ENCODE data around the gene NR1I3. TPM values are rescaled to one million over a fixed set of nuclear protein-coding genes. Genes with fewer than 3 reads are reported as not detected.
"Not testable (repeated sequence)": the region's sequence is repeated elsewhere in the genome, so short reads cannot be mapped to it uniquely, and the experiment has no call there.

Gene NR1I3
- polyA plus RNA-seq, 1 of the 3 experiments (the other 2 are of a cell fraction): not detected

DNA sequence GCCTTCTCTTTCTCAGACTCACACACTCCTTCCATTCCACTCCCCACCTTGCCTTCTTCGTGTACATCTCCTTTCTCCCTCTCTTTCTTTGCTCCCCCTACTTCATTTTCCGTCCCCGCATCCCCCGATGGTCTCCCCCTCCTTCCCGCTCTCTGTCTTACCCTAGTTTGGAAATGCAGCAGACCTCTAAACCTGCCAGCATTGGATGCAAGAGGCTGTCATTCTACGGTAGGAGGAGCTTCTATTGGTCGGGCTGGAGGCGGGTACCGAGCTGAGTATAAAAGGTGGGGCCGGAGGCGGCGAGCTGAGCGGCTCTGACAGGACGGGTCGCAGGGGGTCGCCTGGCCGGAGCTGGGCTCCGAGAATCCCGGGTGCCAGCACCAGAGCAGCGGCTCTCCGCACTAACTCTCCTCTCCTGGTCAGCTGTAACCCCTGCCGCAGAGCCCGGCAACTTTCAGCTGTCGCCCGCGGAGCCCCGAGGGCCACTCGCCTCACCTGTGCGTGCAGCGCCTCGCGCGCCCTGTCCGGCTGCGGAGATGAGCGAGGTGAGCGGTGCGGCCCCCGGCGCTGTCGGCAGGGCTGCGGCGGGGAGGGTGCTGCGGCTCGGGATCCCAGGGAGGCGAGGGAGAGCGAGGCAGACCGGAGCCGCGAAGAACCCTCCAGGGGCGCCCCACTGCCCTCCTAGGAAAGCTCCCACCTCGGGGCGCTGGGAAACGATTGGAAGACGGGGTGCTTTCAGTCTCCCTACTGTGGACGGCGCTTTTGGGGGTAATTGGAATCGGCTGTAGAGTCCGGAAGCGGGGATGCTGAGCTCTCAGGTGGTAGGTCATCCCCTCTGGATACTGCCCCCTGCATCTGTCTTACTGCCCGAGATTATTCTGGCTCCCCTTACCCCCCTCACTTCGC, 20.7 kb upstream of the NR1I3 start, which contains the start of gene PCP4L1:
TSS of gene PCP4L1 (plus strand) at position 307 of the 906 bp plus-strand sequence. CDS start at position 537, 230 bp downstream.
- Histone ChIP-seq H4K20me1 (ENCODE audit: insufficient read depth) (no peaks in the 10 kb centered on the region), H3K4me2 (peak within 1 kb of the TSS; percentile 84), H3K27ac (ENCODE audit: low read depth in 2 of 2, low read length in 1 of 2) (no peak within 1 kb of the TSS), H3K4me3 (ENCODE audit: low read depth in 2 of 2, low read length in 1 of 2) (peak within 1 kb of the TSS; percentile 50 to 67), H3K4me1 (ENCODE audit: control insufficient read depth in 1 of 2, insufficient read depth in 2 of 2, low read depth in 1 of 2, low read length in 1 of 2) (peaks cover 0 to 8% of the 10 kb centered on the region in 2 experiments; a peak in 1 of 4 replicates), H3K9ac (no peak within 1 kb of the TSS), H3F3A (replicated peaks; ENCODE audit: insufficient read depth) (no peaks in the 10 kb centered on the region), H3K79me2 (ENCODE audit: insufficient read depth) (no peaks in the 10 kb centered on the region), H3K9me2 (no peaks in the 10 kb centered on the region), H3K27me3 (ENCODE audit: insufficient read depth) (peaks cover 32% of the 10 kb centered on the region), H3K36me3 (replicated peaks in 1 of 2; ENCODE audit: control insufficient read depth in 1 of 2, insufficient read depth in 2 of 2, low read length in 1 of 2) (no peaks in the 10 kb centered on the region), H2AFZ (ENCODE audit: low read depth) (peak within 1 kb of the TSS; percentile 78), H3K9me3 (peaks cover 8% of the 10 kb centered on the region; the same call in 1 of the 2 replicates)
- ChIA-PET CTCF (interaction anchor here (0.8 to 1.5 kb wide), 5 partner anchors 9 to 83 kb away, joined by 4 to 5 read pairs (median 4); no protein-coding TSS in a partner anchor), POLR2A (no interaction called here)
- peak; percentile 90 for DNase-seq
- TF ChIP-seq, protein P1, sequence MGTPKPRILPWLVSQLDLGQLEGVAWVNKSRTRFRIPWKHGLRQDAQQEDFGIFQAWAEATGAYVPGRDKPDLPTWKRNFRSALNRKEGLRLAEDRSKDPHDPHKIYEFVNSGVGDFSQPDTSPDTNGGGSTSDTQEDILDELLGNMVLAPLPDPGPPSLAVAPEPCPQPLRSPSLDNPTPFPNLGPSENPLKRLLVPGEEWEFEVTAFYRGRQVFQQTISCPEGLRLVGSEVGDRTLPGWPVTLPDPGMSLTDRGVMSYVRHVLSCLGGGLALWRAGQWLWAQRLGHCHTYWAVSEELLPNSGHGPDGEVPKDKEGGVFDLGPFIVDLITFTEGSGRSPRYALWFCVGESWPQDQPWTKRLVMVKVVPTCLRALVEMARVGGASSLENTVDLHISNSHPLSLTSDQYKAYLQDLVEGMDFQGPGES (IDR thresholded peaks at IDR 0.05; ENCODE audit: low read depth, low read length): no peak
- TF ChIP-seq, protein P2, sequence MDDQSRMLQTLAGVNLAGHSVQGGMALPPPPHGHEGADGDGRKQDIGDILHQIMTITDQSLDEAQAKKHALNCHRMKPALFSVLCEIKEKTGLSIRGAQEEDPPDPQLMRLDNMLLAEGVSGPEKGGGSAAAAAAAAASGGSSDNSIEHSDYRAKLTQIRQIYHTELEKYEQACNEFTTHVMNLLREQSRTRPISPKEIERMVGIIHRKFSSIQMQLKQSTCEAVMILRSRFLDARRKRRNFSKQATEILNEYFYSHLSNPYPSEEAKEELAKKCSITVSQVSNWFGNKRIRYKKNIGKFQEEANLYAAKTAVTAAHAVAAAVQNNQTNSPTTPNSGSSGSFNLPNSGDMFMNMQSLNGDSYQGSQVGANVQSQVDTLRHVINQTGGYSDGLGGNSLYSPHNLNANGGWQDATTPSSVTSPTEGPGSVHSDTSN (IDR thresholded peaks at IDR 0.05): peak; percentile 96
- TF ChIP-seq GATA2 (CRISPR knock-in tag; IDR thresholded peaks at IDR 0.05) (no peak), FOXM1 (IDR thresholded peaks at IDR 0.05; ENCODE audit: low read depth) (no peak), NFIC (IDR thresholded peaks at IDR 0.05; ENCODE audit: borderline replicate concordance) (no peak), FOXJ3 (CRISPR knock-in tag; IDR thresholded peaks at IDR 0.05) (no peak), EP300 (IDR thresholded peaks at IDR 0.05; ENCODE audit: borderline replicate concordance in 1 of 2, low read depth in 1 of 2, low read length in 1 of 2) (no peak)
- 11% methylated on average over 12 of the region's 62 CpGs for WGBS (ENCODE audit: low lambda C conversion rate)

DNA sequence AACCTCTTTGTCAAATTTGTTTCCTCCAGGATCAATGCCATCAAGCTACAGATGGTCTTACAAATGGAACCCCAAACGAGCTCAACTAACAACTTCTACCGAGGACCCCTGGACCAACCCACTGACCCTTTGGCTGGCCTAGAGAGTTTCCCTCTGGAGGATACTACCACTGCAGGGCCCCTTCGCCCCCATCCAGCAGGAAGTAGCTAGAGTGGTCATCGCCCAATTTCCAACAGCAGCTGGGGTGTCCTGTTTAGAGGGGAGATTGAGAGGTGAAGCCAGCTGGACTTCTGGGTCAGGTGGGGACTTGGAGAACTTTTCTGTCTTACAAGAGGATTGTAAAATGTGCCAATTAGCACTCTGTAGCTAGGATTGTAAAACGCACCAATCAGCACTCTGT, 19.1 kb upstream of the NR1I3 start:
- peaks cover 32% of the 10 kb centered on the region for H3K27me3 ChIP-seq (ENCODE audit: insufficient read depth)
- H4K20me1 ChIP-seq (ENCODE audit: insufficient read depth); H3K4me1 ChIP-seq (ENCODE audit: control insufficient read depth in 1 of 2, insufficient read depth in 2 of 2, low read depth in 1 of 2, low read length in 1 of 2); DNase-seq; H3K27ac ChIP-seq (ENCODE audit: low read depth in 2 of 2, low read length in 1 of 2); H3K9ac ChIP-seq; H3K4me2 ChIP-seq; H3F3A ChIP-seq (replicated peaks; ENCODE audit: insufficient read depth); H3K79me2 ChIP-seq (ENCODE audit: insufficient read depth); H3K9me3 ChIP-seq; H3K36me3 ChIP-seq (replicated peaks in 1 of 2; ENCODE audit: control insufficient read depth in 1 of 2, insufficient read depth in 2 of 2, low read length in 1 of 2); POLR2A ChIA-PET; H3K9me2 ChIP-seq; H2AFZ ChIP-seq (ENCODE audit: low read depth); H3K4me3 ChIP-seq (ENCODE audit: low read depth in 2 of 2, low read length in 1 of 2): not testable (repeated sequence)
- WGBS (ENCODE audit: low lambda C conversion rate): 61% methylated on average over 5 of the region's 5 CpGs
- CTCF ChIA-PET: interaction anchor here (0.8 to 1.3 kb wide), 3 partner anchors 29 to 185 kb away, joined by 3 to 5 read pairs (median 4); no protein-coding TSS in a partner anchor

DNA sequence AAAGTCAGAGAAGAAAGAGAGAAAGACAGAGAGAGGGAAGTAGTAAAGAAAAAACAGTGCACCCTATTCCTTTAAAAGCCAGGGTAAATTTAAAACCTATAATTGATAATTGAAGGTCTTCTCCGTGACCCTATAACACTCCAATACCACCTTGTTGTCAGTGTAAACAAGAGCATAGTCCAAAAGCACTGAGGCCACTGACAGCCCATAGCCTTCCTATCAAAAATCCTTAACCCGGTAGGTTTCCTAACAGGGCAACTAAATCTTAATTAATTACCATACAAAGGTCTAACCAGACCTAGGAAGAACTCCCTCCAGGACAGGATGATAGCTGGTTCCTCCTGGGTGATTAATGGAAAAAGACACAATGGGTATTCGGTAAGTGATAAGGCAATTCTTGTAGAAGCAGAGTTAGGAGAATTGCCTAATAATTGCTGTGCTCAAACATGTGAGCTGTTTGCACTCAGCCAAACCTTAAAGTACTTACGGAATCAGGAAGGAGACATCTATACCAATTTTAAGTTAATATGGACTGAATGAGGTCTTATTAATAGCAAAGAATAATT, 18.0 kb upstream of the NR1I3 start:
- H3K27ac ChIP-seq (ENCODE audit: low read depth in 2 of 2, low read length in 1 of 2); H3K36me3 ChIP-seq (replicated peaks in 1 of 2; ENCODE audit: control insufficient read depth in 1 of 2, insufficient read depth in 2 of 2, low read length in 1 of 2); H3K79me2 ChIP-seq (ENCODE audit: insufficient read depth); H3K9me2 ChIP-seq; H3F3A ChIP-seq (replicated peaks; ENCODE audit: insufficient read depth); H3K4me1 ChIP-seq (ENCODE audit: control insufficient read depth in 1 of 2, insufficient read depth in 2 of 2, low read depth in 1 of 2, low read length in 1 of 2); H3K4me2 ChIP-seq; H3K4me3 ChIP-seq (ENCODE audit: low read depth in 2 of 2, low read length in 1 of 2); H2AFZ ChIP-seq (ENCODE audit: low read depth); H4K20me1 ChIP-seq (ENCODE audit: insufficient read depth); POLR2A ChIA-PET; H3K9me3 ChIP-seq; DNase-seq; CTCF ChIA-PET; H3K9ac ChIP-seq: not testable (repeated sequence)
- H3K27me3 ChIP-seq (ENCODE audit: insufficient read depth): peaks cover 35% of the 10 kb centered on the region
- 37% methylated on average over 4 of the region's 4 CpGs for WGBS (ENCODE audit: low lambda C conversion rate)

DNA sequence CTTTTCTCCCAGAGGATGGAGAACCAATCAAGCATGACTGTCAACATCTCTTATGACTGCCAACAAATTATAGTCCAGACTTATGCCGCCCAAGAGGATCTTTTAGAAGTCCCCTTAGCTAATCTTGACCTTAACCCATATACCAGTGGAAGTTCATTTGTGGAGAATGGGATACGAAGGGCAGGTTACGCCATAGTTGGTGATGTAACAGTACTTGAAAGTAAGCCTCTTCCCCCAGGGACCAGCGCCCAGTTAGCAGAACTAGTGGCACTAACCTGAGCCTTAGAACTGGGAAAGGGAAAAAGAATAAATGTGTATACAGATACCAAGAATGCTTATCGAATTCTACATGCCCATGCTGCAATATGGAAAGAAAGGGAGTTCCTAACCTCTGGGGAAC, 17.3 kb upstream of the NR1I3 start:
- H3K27ac ChIP-seq (ENCODE audit: low read depth in 2 of 2, low read length in 1 of 2); H2AFZ ChIP-seq (ENCODE audit: low read depth); H3K9me3 ChIP-seq; H3K36me3 ChIP-seq (replicated peaks in 1 of 2; ENCODE audit: control insufficient read depth in 1 of 2, insufficient read depth in 2 of 2, low read length in 1 of 2); H3K9ac ChIP-seq; H3K4me2 ChIP-seq; CTCF ChIA-PET; H3K4me1 ChIP-seq (ENCODE audit: control insufficient read depth in 1 of 2, insufficient read depth in 2 of 2, low read depth in 1 of 2, low read length in 1 of 2); H3F3A ChIP-seq (replicated peaks; ENCODE audit: insufficient read depth); H3K4me3 ChIP-seq (ENCODE audit: low read depth in 2 of 2, low read length in 1 of 2); POLR2A ChIA-PET; H3K9me2 ChIP-seq; DNase-seq; H4K20me1 ChIP-seq (ENCODE audit: insufficient read depth); H3K79me2 ChIP-seq (ENCODE audit: insufficient read depth): not testable (repeated sequence)
- WGBS (ENCODE audit: low lambda C conversion rate): 7% methylated on average over 5 of the region's 5 CpGs
- H3K27me3 ChIP-seq (ENCODE audit: insufficient read depth): peaks cover 29% of the 10 kb centered on the region
